CD4-positive, alpha-beta T cell treated with Interleukin-21 for 1 hour (primary cell): ENCODE measurements around the gene TRIM8.
A peak's percentile ranks its signal among the peaks of the same experiment; 100 is the strongest.
"Not testable (repeated sequence)": the region's sequence is repeated elsewhere in the genome, so short reads cannot be mapped to it uniquely, and the experiment has no call there.

Source experiments
- DNase-seq: peaks from one replicate; pipeline ENCODE4 v3.0.0-alpha.2; 2020

Gene TRIM8

GRCh38 chr10:102673819-102674511 is 29.7 kb downstream of the TRIM8 start:
- DNase-seq, result peak; percentile 87

GRCh38 chr10:102674566-102674965 is 30.3 kb downstream of the TRIM8 start:
- DNase-seq, result peak; percentile 47

- no peak for DNase-seq
Measured at GRCh38 chr10:102675011-102675665, 30.9 kb downstream of the TRIM8 start.

- DNase-seq, result no peak
Measured at GRCh38 chr10:102675666-102676533, 31.6 kb downstream of the TRIM8 start.

GRCh38 chr10:102676534-102677315 is 32.4 kb downstream of the TRIM8 start:
- no peak for DNase-seq

GRCh38 chr10:102677331-102678067 is 33.2 kb downstream of the TRIM8 start:
- no peak for DNase-seq

- no peak for DNase-seq
Measured at GRCh38 chr10:102678068-102678400, 33.8 kb downstream of the TRIM8 start.

GRCh38 chr10:102678842-102679289 is 34.6 kb downstream of the TRIM8 start:
- no peak for DNase-seq

GRCh38 chr10:102679596-102679995 is 35.3 kb downstream of the TRIM8 start:
- DNase-seq, result no peak

- DNase-seq, result no peak
Measured at GRCh38 chr10:102681696-102682095, 37.4 kb downstream of the TRIM8 start.

GRCh38 chr10:102682416-102682815 is 38.1 kb downstream of the TRIM8 start:
- no peak for DNase-seq

GRCh38 chr10:102682981-102683380 is 38.7 kb downstream of the TRIM8 start:
- DNase-seq, result no peak

- no peak for DNase-seq
Measured at GRCh38 chr10:102683736-102684135, 39.5 kb downstream of the TRIM8 start.

GRCh38 chr10:102691285-102692066 is 47.2 kb downstream of the TRIM8 start:
- no peak for DNase-seq

- DNase-seq, result not testable (repeated sequence)
Measured at GRCh38 chr10:102695401-102695800, 51.1 kb downstream of the TRIM8 start.

GRCh38 chr10:102696736-102697135 is 52.5 kb downstream of the TRIM8 start:
- DNase-seq, result no peak

- DNase-seq, result no peak
Measured at GRCh38 chr10:102698894-102699293, 54.6 kb downstream of the TRIM8 start.

- DNase-seq, result no peak
Measured at GRCh38 chr10:102701272-102701671, 57.0 kb downstream of the TRIM8 start.

- no peak for DNase-seq
Measured at GRCh38 chr10:102701796-102702195, 57.5 kb downstream of the TRIM8 start.

GRCh38 chr10:102702742-102703141 is 58.5 kb downstream of the TRIM8 start:
- DNase-seq, result no peak

- DNase-seq, result no peak
Measured at GRCh38 chr10:102704915-102705314, 60.6 kb downstream of the TRIM8 start.
